HG03139 (cell line): ENCODE measurements around the gene SOD1.
A peak's percentile ranks its signal among the peaks of the same experiment; 100 is the strongest.
"Not testable (repeated sequence)": the region's sequence is repeated elsewhere in the genome, so short reads cannot be mapped to it uniquely, and the experiment has no call there.

Experiments used
- ATAC-seq: cut with Tn5 transposase; IDR thresholded peaks from one replicate; pipeline ENCODE4 v1.9.1; 2021; ENCODE audit not compliant: unreplicated experiment

SOD1 gene

GRCh38 chr21:31659536-31660258 lies at the start of gene SOD1:
Gene SOD1, plus strand, starts transcription at chr21:31659693. Its CDS starts 77 bp downstream, at chr21:31659770.
- peak; percentile 94 for ATAC-seq

- ATAC-seq, result no peak
These were observed 48.0 kb upstream of the SOD1 start for GRCh38 chr21:31611445-31611844.

GRCh38 chr21:31612894-31613785 lies 46.4 kb upstream of the SOD1 start:
- ATAC-seq, result no peak

- ATAC-seq, result no peak
These were observed 44.8 kb upstream of the SOD1 start for GRCh38 chr21:31614705-31615104.

- no peak for ATAC-seq
These were observed 43.3 kb upstream of the SOD1 start for GRCh38 chr21:31616216-31616615.

GRCh38 chr21:31618696-31619430 lies 40.6 kb upstream of the SOD1 start:
- ATAC-seq, result no peak

- no peak for ATAC-seq
These were observed 37.1 kb upstream of the SOD1 start for GRCh38 chr21:31622397-31622796.

- no peak for ATAC-seq
These were observed 35.8 kb upstream of the SOD1 start for GRCh38 chr21:31623664-31624063.

- ATAC-seq, result no peak
These were observed 35.3 kb upstream of the SOD1 start for GRCh38 chr21:31624181-31624580.

GRCh38 chr21:31624961-31625491 lies 34.5 kb upstream of the SOD1 start:
- ATAC-seq, result no peak

- ATAC-seq, result no peak
These were observed 29.4 kb upstream of the SOD1 start for GRCh38 chr21:31629972-31630711.

GRCh38 chr21:31631881-31632280 lies 27.6 kb upstream of the SOD1 start:
- not testable (repeated sequence) for ATAC-seq

- ATAC-seq, result no peak
These were observed 24.5 kb upstream of the SOD1 start for GRCh38 chr21:31634993-31635392.

GRCh38 chr21:31636874-31637273 lies 22.6 kb upstream of the SOD1 start:
- ATAC-seq, result no peak

GRCh38 chr21:31641416-31641922 lies 18.0 kb upstream of the SOD1 start:
- ATAC-seq, result no peak

GRCh38 chr21:31644643-31645042 lies 14.8 kb upstream of the SOD1 start:
- no peak for ATAC-seq

GRCh38 chr21:31647650-31648049 lies 11.8 kb upstream of the SOD1 start:
- no peak for ATAC-seq

GRCh38 chr21:31650930-31651329 lies 8.6 kb upstream of the SOD1 start:
- no peak for ATAC-seq

GRCh38 chr21:31651491-31651890 lies 8.0 kb upstream of the SOD1 start:
- not testable (repeated sequence) for ATAC-seq

GRCh38 chr21:31654340-31654739 lies 5.2 kb upstream of the SOD1 start:
- no peak for ATAC-seq
